Measurements from ENCODE around the gene ZNF587.
"Not testable (repeated sequence)": the region's sequence is repeated elsewhere in the genome, so short reads cannot be mapped to it uniquely, and the experiment has no call there.

The ZNF587 gene

GRCh38 chr19:57847164-57847563, 2.5 kb upstream of the ZNF587 start:
- H3K4me3 ChIP-seq (ENCODE audit: insufficient read depth in 1 of 2, low read depth in 1 of 2, low read length in 2 of 2); H2AK5ac ChIP-seq (ENCODE audit: low read length, severe bottlenecking): not testable (repeated sequence)
- 50% methylated on average over 2 of the region's 3 CpGs for WGBS

GRCh38 chr19:57849162-57849665, 445 bp upstream of the ZNF587 start:
- H3K27ac ChIP-seq (ENCODE audit: low read length, poor library complexity, severe bottlenecking); H2BK12ac ChIP-seq (ENCODE audit: low read length in 2 of 2); H2AFZ ChIP-seq (ENCODE audit: low read depth, low read length); H2BK5ac ChIP-seq (ENCODE audit: low read depth, low read length, poor library complexity, severe bottlenecking); H4K8ac ChIP-seq (ENCODE audit: low read length); H4K91ac ChIP-seq (ENCODE audit: low read length); H3K27me3 ChIP-seq (ENCODE audit: control insufficient read depth in 1 of 2, insufficient read depth in 1 of 2, low read length in 2 of 2); H3K18ac ChIP-seq (ENCODE audit: low read depth in 1 of 2, low read length in 2 of 2); H2BK15ac ChIP-seq (ENCODE audit: low read depth, poor library complexity, severe bottlenecking); H3K4ac ChIP-seq (ENCODE audit: low read depth in 1 of 2, low read length in 2 of 2); H3K79me1 ChIP-seq (replicated peaks; ENCODE audit: low read length, poor library complexity, severe bottlenecking); H3K4me1 ChIP-seq (ENCODE audit: control insufficient read depth, insufficient read depth, low read depth, low read length); H3K14ac ChIP-seq (ENCODE audit: low read length in 2 of 2); H3K9me3 ChIP-seq (ENCODE audit: control insufficient read depth, low read length); DNase-seq; H3K4me2 ChIP-seq (ENCODE audit: low read length, poor library complexity, severe bottlenecking); H3K23ac ChIP-seq (ENCODE audit: low read length in 2 of 2); H2AK5ac ChIP-seq (ENCODE audit: low read length, severe bottlenecking); H2BK120ac ChIP-seq (ENCODE audit: low read depth, low read length): not testable (repeated sequence)
- H3K4me3 ChIP-seq (ENCODE audit: insufficient read depth in 1 of 2, low read depth in 1 of 2, low read length in 2 of 2): peak overlapping the region in 1 of 2 experiments; percentile 90
- WGBS: 52% methylated on average over 2 of the region's 2 CpGs
- peaks cover 20 to 37% of the 10 kb centered on the region in 2 experiments for H3K36me3 ChIP-seq (ENCODE audit: control insufficient read depth in 1 of 2, insufficient read depth in 2 of 2, low read depth in 1 of 2, low read length in 2 of 2)
- peak overlapping the region; percentile 96 for H3K9ac ChIP-seq (ENCODE audit: low read length)

More at GRCh38 chr19:57847164-57847563, 2.5 kb upstream of the ZNF587 start:
- H2BK5ac ChIP-seq (ENCODE audit: low read depth, low read length, poor library complexity, severe bottlenecking); H3K4me1 ChIP-seq (ENCODE audit: control insufficient read depth, insufficient read depth, low read depth, low read length); H2AFZ ChIP-seq (ENCODE audit: low read depth, low read length); H2BK12ac ChIP-seq (ENCODE audit: low read length in 2 of 2); H4K91ac ChIP-seq (ENCODE audit: low read length); H3K9ac ChIP-seq (ENCODE audit: low read length); H3K14ac ChIP-seq (ENCODE audit: low read length in 2 of 2); H3K4ac ChIP-seq (ENCODE audit: low read depth in 1 of 2, low read length in 2 of 2); H3K23ac ChIP-seq (ENCODE audit: low read length in 2 of 2); H3K4me2 ChIP-seq (ENCODE audit: low read length, poor library complexity, severe bottlenecking); H3K9me3 ChIP-seq (ENCODE audit: control insufficient read depth, low read length); H2BK120ac ChIP-seq (ENCODE audit: low read depth, low read length); H2BK15ac ChIP-seq (ENCODE audit: low read depth, poor library complexity, severe bottlenecking); H4K8ac ChIP-seq (ENCODE audit: low read length); H3K18ac ChIP-seq (ENCODE audit: low read depth in 1 of 2, low read length in 2 of 2); H3K27me3 ChIP-seq (ENCODE audit: control insufficient read depth in 1 of 2, insufficient read depth in 1 of 2, low read length in 2 of 2); H3K27ac ChIP-seq (ENCODE audit: low read length, poor library complexity, severe bottlenecking): not testable (repeated sequence)
- H3K79me1 ChIP-seq (replicated peaks; ENCODE audit: low read length, poor library complexity, severe bottlenecking): peaks cover 12% of the 10 kb centered on the region
- H3K36me3 ChIP-seq (ENCODE audit: control insufficient read depth in 1 of 2, insufficient read depth in 2 of 2, low read depth in 1 of 2, low read length in 2 of 2): peaks cover 12 to 48% of the 10 kb centered on the region in 2 experiments
- DNase-seq: peak; percentile 47

DNA sequence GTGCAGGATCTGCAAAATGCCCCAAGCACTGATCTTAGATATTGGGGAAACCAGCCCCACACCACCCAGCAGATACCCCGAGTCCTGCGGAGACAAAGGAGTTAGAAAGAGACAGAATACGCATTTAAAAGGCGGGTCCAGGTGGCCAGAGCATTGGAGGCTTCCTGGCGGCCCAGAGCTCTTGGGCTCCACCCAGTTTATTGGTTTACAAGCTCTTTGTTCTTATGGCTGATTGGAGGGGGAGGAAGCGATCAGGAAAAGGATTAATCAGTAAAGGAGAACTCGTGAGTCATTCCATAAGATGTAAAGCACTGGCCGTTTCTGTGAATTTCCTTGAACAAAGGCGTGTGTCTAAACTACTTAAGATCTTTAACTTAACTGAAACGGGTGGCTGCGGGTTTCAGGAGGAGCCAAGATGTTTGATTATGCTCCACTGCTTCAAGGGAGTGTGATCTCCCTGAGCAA, 926 bp downstream of the ZNF587 start:
- Histone ChIP-seq H2BK12ac (ENCODE audit: low read length in 2 of 2) (no peak overlapping the region), H3K4me2 (ENCODE audit: low read length, poor library complexity, severe bottlenecking) (peak overlapping the region; percentile 68)
- 43% methylated on average over 10 of the region's 11 CpGs for WGBS

GRCh38 chr19:57851812-57852603, 2.3 kb downstream of the ZNF587 start:
- Histone ChIP-seq H3K36me3 (ENCODE audit: control insufficient read depth in 1 of 2, insufficient read depth in 2 of 2, low read depth in 1 of 2, low read length in 2 of 2) (peaks cover 37 to 41% of the 10 kb centered on the region in 2 experiments), H4K8ac (ENCODE audit: low read length) (peak overlapping the region; percentile 9), H3K4me2 (ENCODE audit: low read length, poor library complexity, severe bottlenecking) (peak overlapping the region; percentile 22)
- not testable (repeated sequence) for H3K4me3 ChIP-seq (ENCODE audit: insufficient read depth in 1 of 2, low read depth in 1 of 2, low read length in 2 of 2); H3K27me3 ChIP-seq (ENCODE audit: control insufficient read depth in 1 of 2, insufficient read depth in 1 of 2, low read length in 2 of 2); H3K79me1 ChIP-seq (replicated peaks; ENCODE audit: low read length, poor library complexity, severe bottlenecking); H2AK5ac ChIP-seq (ENCODE audit: low read length, severe bottlenecking); H3K14ac ChIP-seq (ENCODE audit: low read length in 2 of 2); H3K9ac ChIP-seq (ENCODE audit: low read length); DNase-seq; H3K4ac ChIP-seq (ENCODE audit: low read depth in 1 of 2, low read length in 2 of 2); H3K23ac ChIP-seq (ENCODE audit: low read length in 2 of 2); H4K91ac ChIP-seq (ENCODE audit: low read length); H2BK15ac ChIP-seq (ENCODE audit: low read depth, poor library complexity, severe bottlenecking); H3K27ac ChIP-seq (ENCODE audit: low read length, poor library complexity, severe bottlenecking); H2BK120ac ChIP-seq (ENCODE audit: low read depth, low read length); H2AFZ ChIP-seq (ENCODE audit: low read depth, low read length); H3K4me1 ChIP-seq (ENCODE audit: control insufficient read depth, insufficient read depth, low read depth, low read length); H2BK5ac ChIP-seq (ENCODE audit: low read depth, low read length, poor library complexity, severe bottlenecking); H3K18ac ChIP-seq (ENCODE audit: low read depth in 1 of 2, low read length in 2 of 2); H3K9me3 ChIP-seq (ENCODE audit: control insufficient read depth, low read length); H2BK12ac ChIP-seq (ENCODE audit: low read length in 2 of 2)
- whole genome bisulfite sequencing: 100% methylated on average over 3 of the region's 6 CpGs

More for the DNA sequence above, 926 bp downstream of the ZNF587 start:
- peak overlapping the region; percentile 96 for H3K9ac ChIP-seq (ENCODE audit: low read length)
- no peaks in the 10 kb centered on the region for H3K79me1 ChIP-seq (replicated peaks; ENCODE audit: low read length, poor library complexity, severe bottlenecking)
- H3K9me3 ChIP-seq (ENCODE audit: control insufficient read depth, low read length): no peaks in the 10 kb centered on the region
- H3K23ac ChIP-seq (ENCODE audit: low read length in 2 of 2): no peak overlapping the region
- peaks cover 3% of the 10 kb centered on the region for H3K4me1 ChIP-seq (ENCODE audit: control insufficient read depth, insufficient read depth, low read depth, low read length)
- no peak overlapping the region for H2AFZ ChIP-seq (ENCODE audit: low read depth, low read length)
- H4K8ac ChIP-seq (ENCODE audit: low read length): no peak overlapping the region
- DNase-seq: peak; percentile 67
- peak overlapping the region in 1 of 2 experiments; percentile 69 for H3K4ac ChIP-seq (ENCODE audit: low read depth in 1 of 2, low read length in 2 of 2)
- H4K91ac ChIP-seq (ENCODE audit: low read length): no peak overlapping the region
- peak overlapping the region; percentile 76 to 90 for H3K4me3 ChIP-seq (ENCODE audit: insufficient read depth in 1 of 2, low read depth in 1 of 2, low read length in 2 of 2)
- no peaks in the 10 kb centered on the region for H3K27me3 ChIP-seq (ENCODE audit: control insufficient read depth in 1 of 2, insufficient read depth in 1 of 2, low read length in 2 of 2)
- H3K14ac ChIP-seq (ENCODE audit: low read length in 2 of 2): no peak overlapping the region
- peak overlapping the region; percentile 79 for H3K27ac ChIP-seq (ENCODE audit: low read length, poor library complexity, severe bottlenecking)
- H3K36me3 ChIP-seq (ENCODE audit: control insufficient read depth in 1 of 2, insufficient read depth in 2 of 2, low read depth in 1 of 2, low read length in 2 of 2): peaks cover 28 to 34% of the 10 kb centered on the region in 2 experiments
- no peak overlapping the region for H2BK5ac ChIP-seq (ENCODE audit: low read depth, low read length, poor library complexity, severe bottlenecking)
- no peak overlapping the region for H2BK15ac ChIP-seq (ENCODE audit: low read depth, poor library complexity, severe bottlenecking)
- peak overlapping the region; percentile 49 for H2AK5ac ChIP-seq (ENCODE audit: low read length, severe bottlenecking)
- H3K18ac ChIP-seq (ENCODE audit: low read depth in 1 of 2, low read length in 2 of 2): no peak overlapping the region
- H2BK120ac ChIP-seq (ENCODE audit: low read depth, low read length): no peak overlapping the region
